ENCODE measurements around the gene TFF2.

The TFF2 gene

DNA sequence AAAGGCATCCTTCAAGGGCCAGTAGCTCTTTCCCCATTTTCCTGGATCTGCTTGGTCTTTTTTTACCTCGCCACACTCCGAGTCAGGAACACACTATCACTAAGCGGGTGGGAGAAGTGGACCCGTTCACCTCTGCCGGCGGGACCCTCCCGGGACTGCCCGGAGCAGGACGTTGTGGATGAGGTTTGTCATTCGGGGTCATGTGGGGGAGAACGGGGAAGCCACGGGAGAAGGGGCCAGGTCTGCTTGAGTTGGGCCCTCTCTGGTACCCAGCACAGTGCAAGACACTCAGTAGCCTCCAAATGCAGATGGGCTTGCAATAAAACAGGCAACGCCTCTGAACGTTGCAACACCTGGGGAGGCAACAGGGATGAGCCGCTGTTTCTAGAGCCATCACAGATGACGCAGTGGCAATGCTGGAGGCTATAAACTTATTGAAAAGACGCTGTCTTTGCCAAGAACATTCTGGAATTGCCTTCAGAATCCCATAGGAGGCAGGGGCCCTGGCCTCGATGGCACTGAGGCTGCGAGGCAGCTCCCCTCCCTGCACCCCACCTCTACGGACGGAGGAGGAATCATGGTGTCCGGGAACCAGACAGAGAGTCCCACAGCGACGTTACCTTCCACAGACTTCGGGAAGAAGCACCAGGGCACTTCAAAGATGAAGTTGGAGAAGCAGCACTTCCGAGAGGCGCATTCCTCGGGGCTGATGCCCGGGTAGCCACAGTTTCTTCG lies 3.8 kb downstream of the TFF2 start:
- in situ Hi-C loops (cut with HindIII; ENCODE audit: low pct_ligation_motif_present, low sequenced_read_pairs) = no loop called here
- TF ChIP-seq, protein P1, sequence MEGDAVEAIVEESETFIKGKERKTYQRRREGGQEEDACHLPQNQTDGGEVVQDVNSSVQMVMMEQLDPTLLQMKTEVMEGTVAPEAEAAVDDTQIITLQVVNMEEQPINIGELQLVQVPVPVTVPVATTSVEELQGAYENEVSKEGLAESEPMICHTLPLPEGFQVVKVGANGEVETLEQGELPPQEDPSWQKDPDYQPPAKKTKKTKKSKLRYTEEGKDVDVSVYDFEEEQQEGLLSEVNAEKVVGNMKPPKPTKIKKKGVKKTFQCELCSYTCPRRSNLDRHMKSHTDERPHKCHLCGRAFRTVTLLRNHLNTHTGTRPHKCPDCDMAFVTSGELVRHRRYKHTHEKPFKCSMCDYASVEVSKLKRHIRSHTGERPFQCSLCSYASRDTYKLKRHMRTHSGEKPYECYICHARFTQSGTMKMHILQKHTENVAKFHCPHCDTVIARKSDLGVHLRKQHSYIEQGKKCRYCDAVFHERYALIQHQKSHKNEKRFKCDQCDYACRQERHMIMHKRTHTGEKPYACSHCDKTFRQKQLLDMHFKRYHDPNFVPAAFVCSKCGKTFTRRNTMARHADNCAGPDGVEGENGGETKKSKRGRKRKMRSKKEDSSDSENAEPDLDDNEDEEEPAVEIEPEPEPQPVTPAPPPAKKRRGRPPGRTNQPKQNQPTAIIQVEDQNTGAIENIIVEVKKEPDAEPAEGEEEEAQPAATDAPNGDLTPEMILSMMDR (IDR thresholded peaks at IDR 0.05; ENCODE audit: low read depth, low read length, missing control alignments) = no peak
- Histone ChIP-seq H3K27ac (no peak overlapping the region), H3K36me3 (replicated peaks) (no peaks in the 10 kb centered on the region), H3K27me3 (replicated peaks) (no peaks in the 10 kb centered on the region), H3K4me3 (ENCODE audit: low read depth, low read length) (no peak overlapping the region)
- no peak for DNase-seq

DNA sequence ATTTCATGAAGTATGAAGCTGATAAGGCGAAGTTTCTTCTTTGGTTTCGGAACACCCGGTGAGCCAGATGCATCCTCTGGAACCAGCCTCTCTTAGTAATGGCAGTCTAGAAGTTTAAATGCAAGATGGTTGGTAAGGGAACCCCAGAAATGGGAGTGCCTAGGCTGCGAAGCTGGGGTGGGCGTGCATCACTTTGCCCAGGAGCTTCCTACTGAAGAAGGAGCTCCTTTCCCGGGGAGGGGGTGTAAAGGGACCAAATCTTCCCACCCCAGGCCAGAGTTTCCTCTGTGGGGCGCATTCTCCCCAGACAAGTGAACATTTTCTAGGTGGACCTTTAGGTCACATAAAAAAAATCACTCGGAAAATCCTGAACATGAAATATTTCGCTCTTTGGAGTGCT lies 4.4 kb downstream of the TFF2 start:
- DNase-seq = no peak
- TF ChIP-seq, protein P1 (IDR thresholded peaks at IDR 0.05; ENCODE audit: low read depth, low read length, missing control alignments) = no peak
- in situ Hi-C loops (cut with HindIII; ENCODE audit: low pct_ligation_motif_present, low sequenced_read_pairs) = no loop called here
- H3K36me3 ChIP-seq (replicated peaks) = no peaks in the 10 kb centered on the region
- H3K4me3 ChIP-seq (ENCODE audit: low read depth, low read length) = no peak overlapping the region
- H3K27me3 ChIP-seq (replicated peaks) = no peaks in the 10 kb centered on the region
- H3K27ac ChIP-seq = no peak overlapping the region

DNA sequence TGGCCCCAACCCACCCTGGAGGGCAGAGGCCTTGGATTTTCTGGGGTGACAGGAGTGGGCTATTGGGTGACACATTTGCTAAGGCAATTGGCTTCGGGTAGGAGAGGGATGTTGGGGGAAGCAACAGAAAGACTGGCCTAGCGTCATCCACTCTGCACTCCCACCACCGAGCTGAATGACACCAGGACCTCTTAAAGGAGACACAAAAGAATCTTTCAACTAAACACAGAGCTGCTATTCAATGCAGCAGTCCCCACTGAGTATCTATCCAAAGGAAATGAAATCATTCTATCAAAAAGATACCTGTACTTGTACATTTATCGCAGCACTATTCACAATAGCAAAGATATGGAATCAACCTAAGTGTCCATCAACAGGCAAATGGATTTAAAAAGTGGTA lies 6.2 kb downstream of the TFF2 start:
- in situ Hi-C loops (cut with HindIII; ENCODE audit: low pct_ligation_motif_present, low sequenced_read_pairs) = no loop called here
- TF ChIP-seq, protein P1 (IDR thresholded peaks at IDR 0.05; ENCODE audit: low read depth, low read length, missing control alignments) = no peak
- Histone ChIP-seq H3K27ac (no peak overlapping the region), H3K27me3 (replicated peaks) (no peaks in the 10 kb centered on the region), H3K4me3 (ENCODE audit: low read depth, low read length) (no peak overlapping the region), H3K36me3 (replicated peaks) (no peaks in the 10 kb centered on the region)
- no peak for DNase-seq

DNA sequence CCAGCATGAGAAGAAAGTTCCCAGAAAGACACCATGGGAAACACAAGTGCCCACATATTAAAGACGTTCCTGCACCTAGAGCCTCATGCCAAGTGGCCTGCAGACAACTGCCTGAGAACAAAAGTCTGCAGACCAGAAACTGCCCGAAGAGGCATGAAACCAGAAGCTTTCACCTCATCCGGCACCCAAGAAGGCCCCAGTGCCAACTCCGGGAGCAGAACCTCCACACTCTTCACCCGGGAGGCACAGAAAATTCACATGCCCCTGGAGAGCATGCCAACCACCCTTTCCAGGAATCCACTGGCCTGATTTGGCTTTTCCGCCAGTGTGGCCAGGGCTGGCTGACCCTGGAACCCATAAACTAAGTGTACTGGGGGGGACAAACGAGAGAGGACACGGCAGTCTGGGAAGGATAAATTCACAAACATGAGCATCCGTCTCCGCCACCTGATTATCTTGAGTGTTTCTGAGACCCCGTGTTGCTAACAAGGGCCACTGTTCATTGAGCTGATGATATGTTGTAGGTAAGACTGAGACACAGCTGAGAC lies 6.8 kb downstream of the TFF2 start:
- TF ChIP-seq, protein P1 (IDR thresholded peaks at IDR 0.05; ENCODE audit: low read depth, low read length, missing control alignments) = no peak
- no peaks in the 10 kb centered on the region for H3K36me3 ChIP-seq (replicated peaks)
- H3K27ac ChIP-seq = no peak overlapping the region
- no peak for DNase-seq
- in situ Hi-C loops (cut with HindIII; ENCODE audit: low pct_ligation_motif_present, low sequenced_read_pairs) = no loop called here
- H3K27me3 ChIP-seq (replicated peaks) = no peaks in the 10 kb centered on the region
- H3K4me3 ChIP-seq (ENCODE audit: low read depth, low read length) = no peak overlapping the region

DNA sequence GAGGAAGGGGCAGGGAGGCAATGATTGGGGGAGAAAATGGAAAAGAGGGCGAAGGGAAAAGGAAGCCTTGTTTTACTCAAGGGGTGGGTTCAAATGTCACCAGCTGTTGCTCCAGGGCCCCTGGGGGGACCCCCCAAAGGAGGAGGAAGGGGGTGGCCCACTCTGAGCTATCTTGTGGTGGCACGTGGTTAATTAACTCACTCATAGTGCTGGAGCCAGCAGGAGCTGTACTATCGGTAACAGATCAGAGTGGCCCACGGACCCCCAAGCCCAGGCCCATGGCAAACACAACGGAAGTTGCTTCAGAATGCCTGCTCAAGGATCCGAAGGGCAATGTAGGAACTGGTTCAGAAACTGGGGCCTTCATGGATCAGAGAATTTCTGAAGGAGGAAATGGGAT lies 7.2 kb downstream of the TFF2 start:
- in situ Hi-C loops (cut with HindIII; ENCODE audit: low pct_ligation_motif_present, low sequenced_read_pairs) = no loop called here

More for the DNA sequence above, 7.2 kb downstream of the TFF2 start:
- no peak overlapping the region for H3K4me3 ChIP-seq (ENCODE audit: low read depth, low read length)
- TF ChIP-seq, protein P1 (IDR thresholded peaks at IDR 0.05; ENCODE audit: low read depth, low read length, missing control alignments) = no peak
- no peak for DNase-seq
- H3K27me3 ChIP-seq (replicated peaks) = no peaks in the 10 kb centered on the region
- H3K36me3 ChIP-seq (replicated peaks) = no peaks in the 10 kb centered on the region
- H3K27ac ChIP-seq = no peak overlapping the region

All from brain microvascular endothelial cell (primary cell).